ACC112 (cell line): ENCODE data around the gene NR2F1-AS1.
"Not testable (repeated sequence)": the region's sequence is repeated elsewhere in the genome, so short reads cannot be mapped to it uniquely, and the experiment has no call there.

ENCODE experiments used
- H2AFZ ChIP-seq: fragments of 200-600 bp; sonication (generic); one replicate; pipeline ENCODE4 v1.6.0; 2017; ENCODE audit warnings: antibody characterized with exemption, low read length; ENCODE audit not compliant: unreplicated experiment
- H3K27ac ChIP-seq: fragments of 200-600 bp; sonication (generic); 2 replicates; pipeline ENCODE4 v1.5.1; 2014; ENCODE audit warnings: low read depth, mild to moderate bottlenecking, antibody characterized with exemption, low read length, moderate library complexity
- H3K27me3 ChIP-seq: fragments of 200-600 bp; sonication (generic); 2 replicates; pipeline ENCODE4 v1.6.1; 2014; ENCODE audit warnings: mild to moderate bottlenecking, antibody characterized with exemption, low read length, moderate library complexity, mixed read lengths; ENCODE audit not compliant: insufficient read depth
- H3K36me3 ChIP-seq: fragments of 200-600 bp; sonication (generic); 2 replicates; pipeline ENCODE4 v1.6.1; 2016; ENCODE audit warnings: mild to moderate bottlenecking, antibody characterized with exemption, low read length, moderate library complexity, mixed read lengths; ENCODE audit not compliant: insufficient read depth
- H3K4me1 ChIP-seq: fragments of 200-600 bp; sonication (generic); one replicate; pipeline ENCODE4 v1.6.1; 2016; ENCODE audit warnings: low read length, mixed read lengths; ENCODE audit not compliant: insufficient read depth, unreplicated experiment, control insufficient read depth
- H3K4me3 ChIP-seq: fragments of 200-600 bp; sonication (generic); 2 replicates; pipeline ENCODE4 v1.5.1; 2014; ENCODE audit warnings: mild to moderate bottlenecking, low read depth, low read length
- H3K79me2 ChIP-seq: fragments of 200-600 bp; sonication (generic); one replicate; pipeline ENCODE4 v1.6.0; 2016; ENCODE audit warnings: low read length; ENCODE audit not compliant: control insufficient read depth, unreplicated experiment, insufficient read depth

Gene NR2F1-AS1

GRCh38 chr5:93402451-93402850 lies 178.6 kb downstream of the NR2F1-AS1 start:
- Histone ChIP-seq H3K27me3 (no peaks in the 10 kb centered on the region), H3K36me3 (no peaks in the 10 kb centered on the region), H3K27ac (no peak overlapping the region), H3K4me3 (no peak overlapping the region), H2AFZ (no peak overlapping the region), H3K79me2 (no peaks in the 10 kb centered on the region), H3K4me1 (no peaks in the 10 kb centered on the region)

DNA sequence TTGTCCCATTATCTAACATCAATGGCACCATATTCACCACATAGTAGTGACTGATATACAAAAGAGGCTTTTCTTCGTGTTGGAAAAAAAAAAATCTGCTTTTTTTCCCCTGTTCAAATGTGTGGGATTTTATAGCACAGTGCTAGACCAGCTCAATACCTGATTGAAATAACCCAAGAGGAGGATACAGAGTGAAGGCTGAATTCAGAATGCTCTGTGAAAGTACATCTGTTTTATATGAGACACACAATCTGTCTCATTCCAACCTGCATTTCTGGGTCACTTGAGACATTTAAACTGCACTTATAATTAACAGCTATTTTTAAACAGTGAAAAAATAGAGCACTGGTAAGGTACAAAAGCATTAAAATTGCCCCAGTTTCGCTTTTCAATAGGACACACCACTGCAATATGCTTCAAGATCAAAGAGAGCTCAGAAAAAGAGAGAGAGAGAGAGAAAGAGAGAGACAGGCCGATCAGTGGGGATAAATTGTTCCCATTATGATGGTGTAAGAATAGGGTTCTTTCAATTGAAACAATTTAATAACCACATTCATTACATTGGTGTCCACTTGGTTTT lies 179.3 kb downstream of the NR2F1-AS1 start:
- H3K4me3 ChIP-seq = no peak overlapping the region
- H3K36me3 ChIP-seq = no peaks in the 10 kb centered on the region
- H3K4me1 ChIP-seq = no peaks in the 10 kb centered on the region
- H3K27me3 ChIP-seq = no peaks in the 10 kb centered on the region
- no peak overlapping the region for H2AFZ ChIP-seq
- no peak overlapping the region for H3K27ac ChIP-seq
- H3K79me2 ChIP-seq = no peaks in the 10 kb centered on the region

GRCh38 chr5:93399675-93400074 lies 181.3 kb downstream of the NR2F1-AS1 start:
- H3K4me3 ChIP-seq = no peak overlapping the region
- H3K36me3 ChIP-seq = no peaks in the 10 kb centered on the region
- no peak overlapping the region for H2AFZ ChIP-seq
- no peak overlapping the region for H3K27ac ChIP-seq
- H3K79me2 ChIP-seq = no peaks in the 10 kb centered on the region
- H3K27me3 ChIP-seq = no peaks in the 10 kb centered on the region
- H3K4me1 ChIP-seq = no peaks in the 10 kb centered on the region

- no peaks in the 10 kb centered on the region for H3K27me3 ChIP-seq
- no peaks in the 10 kb centered on the region for H3K79me2 ChIP-seq
- no peak overlapping the region for H3K4me3 ChIP-seq
- no peak overlapping the region for H3K27ac ChIP-seq
- H2AFZ ChIP-seq = no peak overlapping the region
- no peaks in the 10 kb centered on the region for H3K4me1 ChIP-seq
- H3K36me3 ChIP-seq = no peaks in the 10 kb centered on the region
Measured at GRCh38 chr5:93395971-93396379, 185.0 kb downstream of the NR2F1-AS1 start.

DNA sequence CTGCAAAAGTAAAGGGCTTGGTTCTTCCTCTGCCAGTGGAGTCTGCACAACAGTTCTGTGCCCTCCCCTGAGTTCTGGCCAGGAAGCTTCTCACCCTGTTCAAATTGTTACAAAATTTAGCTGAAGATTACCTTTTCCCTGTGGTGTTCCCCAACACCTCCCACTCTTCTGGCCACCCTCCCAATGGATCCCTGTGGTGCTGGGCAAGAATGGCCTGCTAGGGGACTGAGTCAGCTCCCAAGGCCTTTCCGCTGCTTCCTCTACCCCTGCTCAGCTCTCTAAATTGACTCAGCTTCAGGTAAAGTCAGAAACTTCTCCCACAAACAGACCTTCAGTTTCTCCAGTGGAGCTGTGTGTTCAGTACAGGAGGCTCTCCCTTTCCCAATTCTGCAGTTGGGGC lies 186.0 kb downstream of the NR2F1-AS1 start:
- no peak overlapping the region for H3K4me3 ChIP-seq
- H3K27me3 ChIP-seq = no peaks in the 10 kb centered on the region
- H3K79me2 ChIP-seq = no peaks in the 10 kb centered on the region
- H2AFZ ChIP-seq = no peak overlapping the region
- H3K27ac ChIP-seq = no peak overlapping the region
- H3K36me3 ChIP-seq = no peaks in the 10 kb centered on the region
- no peaks in the 10 kb centered on the region for H3K4me1 ChIP-seq

GRCh38 chr5:93394301-93394700 lies 186.7 kb downstream of the NR2F1-AS1 start:
- H3K4me1 ChIP-seq = no peaks in the 10 kb centered on the region
- H3K4me3 ChIP-seq = no peak overlapping the region
- H3K27ac ChIP-seq = no peak overlapping the region
- no peaks in the 10 kb centered on the region for H3K36me3 ChIP-seq
- H2AFZ ChIP-seq = no peak overlapping the region
- no peaks in the 10 kb centered on the region for H3K27me3 ChIP-seq
- H3K79me2 ChIP-seq = no peaks in the 10 kb centered on the region

DNA sequence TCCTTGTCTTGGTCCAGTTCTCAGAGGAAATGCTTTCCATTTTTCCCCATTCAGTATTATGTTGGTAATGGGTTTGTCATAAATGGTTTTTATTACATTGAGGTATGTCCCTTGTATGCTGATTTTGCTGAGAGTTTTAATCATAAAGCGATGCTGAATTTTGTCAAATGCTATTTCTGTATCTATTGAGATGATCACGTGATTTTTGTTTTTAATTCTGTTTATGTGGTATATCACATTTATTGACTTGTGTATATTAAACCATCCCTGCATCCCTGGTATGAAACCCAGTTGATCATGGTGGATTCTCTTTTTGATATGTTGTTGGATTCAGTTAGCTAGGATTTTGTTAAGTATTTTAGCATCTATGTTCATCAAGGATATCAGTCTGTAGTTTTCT lies 189.8 kb downstream of the NR2F1-AS1 start:
- not testable (repeated sequence) for H3K79me2 ChIP-seq, H3K27me3 ChIP-seq, H3K36me3 ChIP-seq, H3K27ac ChIP-seq, H2AFZ ChIP-seq, H3K4me1 ChIP-seq, H3K4me3 ChIP-seq

- no peaks in the 10 kb centered on the region for H3K4me1 ChIP-seq
- no peaks in the 10 kb centered on the region for H3K36me3 ChIP-seq
- H3K27ac ChIP-seq = no peak overlapping the region
- no peak overlapping the region for H3K4me3 ChIP-seq
- no peaks in the 10 kb centered on the region for H3K27me3 ChIP-seq
- H2AFZ ChIP-seq = no peak overlapping the region
- H3K79me2 ChIP-seq = no peaks in the 10 kb centered on the region
Measured at GRCh38 chr5:93385655-93386054, 195.4 kb downstream of the NR2F1-AS1 start.

DNA sequence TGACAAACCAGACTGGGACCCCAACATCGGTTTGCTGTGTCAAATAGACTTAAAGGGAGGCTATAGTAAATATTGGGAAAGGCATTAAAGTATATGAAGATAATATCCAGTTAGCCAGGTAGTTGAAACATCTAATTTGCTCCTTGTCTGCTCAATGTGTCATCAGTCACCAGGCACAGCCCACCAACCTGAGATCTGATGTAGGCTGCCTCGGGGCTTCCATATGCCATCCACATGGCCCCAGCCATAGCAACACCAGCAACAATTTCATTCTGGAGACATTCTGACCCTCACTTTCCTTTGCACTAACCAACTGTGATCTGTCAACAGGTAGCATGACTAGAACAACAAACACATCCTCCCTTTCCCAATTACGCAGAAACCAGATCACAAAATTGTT lies 196.0 kb downstream of the NR2F1-AS1 start:
- no peak overlapping the region for H2AFZ ChIP-seq
- no peaks in the 10 kb centered on the region for H3K4me1 ChIP-seq
- H3K4me3 ChIP-seq = no peak overlapping the region
- H3K27me3 ChIP-seq = no peaks in the 10 kb centered on the region
- no peaks in the 10 kb centered on the region for H3K36me3 ChIP-seq
- H3K79me2 ChIP-seq = no peaks in the 10 kb centered on the region
- H3K27ac ChIP-seq = no peak overlapping the region

GRCh38 chr5:93384026-93384425 lies 197.0 kb downstream of the NR2F1-AS1 start:
- Histone ChIP-seq H3K4me3 (no peak overlapping the region), H2AFZ (no peak overlapping the region), H3K79me2 (no peaks in the 10 kb centered on the region), H3K27me3 (0 out of 2 replicates have a peak, but pooled peaks cover 3% of the 10 kb centered on the region), H3K36me3 (no peaks in the 10 kb centered on the region), H3K4me1 (no peaks in the 10 kb centered on the region), H3K27ac (no peak overlapping the region)

DNA sequence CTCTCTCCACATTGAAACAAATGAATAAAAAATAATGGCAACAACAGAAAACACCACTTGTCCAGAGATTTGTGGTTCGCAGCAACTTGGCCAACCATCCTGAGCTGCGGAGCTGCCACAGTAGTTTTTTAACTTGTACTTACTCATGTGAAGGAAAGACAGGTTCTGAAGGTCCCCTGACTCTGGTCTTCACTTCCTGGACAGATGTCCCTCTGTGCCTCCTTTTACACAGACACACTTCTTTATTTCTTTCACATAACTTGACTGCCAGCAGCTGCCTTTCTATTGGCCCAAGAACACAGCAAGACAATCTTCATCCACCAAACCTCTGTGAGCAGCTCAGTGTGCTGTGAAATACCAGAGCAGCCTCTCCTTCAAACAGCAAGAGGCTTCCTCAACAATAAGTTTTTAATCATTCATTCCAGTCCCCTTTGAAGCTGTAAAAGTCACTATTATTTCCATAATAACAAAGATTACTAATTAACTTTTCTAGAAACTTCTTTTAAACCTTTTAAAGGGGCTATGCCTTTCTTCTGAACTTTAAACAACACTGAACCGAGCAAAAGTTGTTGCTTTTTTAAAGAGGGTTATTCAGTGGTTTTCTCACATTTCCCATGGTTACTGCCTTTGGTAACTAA lies 198.7 kb downstream of the NR2F1-AS1 start:
- Histone ChIP-seq H3K4me3 (no peak overlapping the region), H3K4me1 (no peaks in the 10 kb centered on the region), H2AFZ (no peak overlapping the region), H3K79me2 (no peaks in the 10 kb centered on the region), H3K27ac (no peak overlapping the region), H3K27me3 (0 out of 2 replicates have a peak, but pooled peaks cover 3% of the 10 kb centered on the region), H3K36me3 (no peaks in the 10 kb centered on the region)
